Measurements from ENCODE around the gene SCARF2.
"Not testable (repeated sequence)": the region's sequence is repeated elsewhere in the genome, so short reads cannot be mapped to it uniquely, and the experiment has no call there.

SCARF2 gene

GRCh38 chr22:20413217-20414058, 24.2 kb downstream of the SCARF2 start:
- H3K9me3 Mint-ChIP-seq: no peaks in the 10 kb centered on the region
- H3K4me3 Mint-ChIP-seq: no peak overlapping the region
- TF ChIP-seq CTCF (IDR thresholded peaks at IDR 0.05; ENCODE audit: unreplicated experiment in 3 of 3): no peak
- H3K4me1 Mint-ChIP-seq: peaks cover 9% of the 10 kb centered on the region
- H3K27ac Mint-ChIP-seq: no peak overlapping the region
- peaks cover 8% of the 10 kb centered on the region for H3K27me3 Mint-ChIP-seq (ENCODE audit: low read depth)
- peaks cover 8% of the 10 kb centered on the region for H3K36me3 Mint-ChIP-seq (ENCODE audit: low read depth)

GRCh38 chr22:20412474-20413216, 25.0 kb downstream of the SCARF2 start:
- Mint-ChIP-seq H3K27me3 (ENCODE audit: low read depth) (peaks cover 8% of the 10 kb centered on the region), H3K4me1 (peaks cover 9% of the 10 kb centered on the region), H3K9me3 (no peaks in the 10 kb centered on the region), H3K36me3 (ENCODE audit: low read depth) (peaks cover 15% of the 10 kb centered on the region), H3K4me3 (no peak overlapping the region), H3K27ac (peak overlapping the region in 2 of 3 experiments; percentile 20 to 36)
- TF ChIP-seq CTCF (IDR thresholded peaks at IDR 0.05; ENCODE audit: unreplicated experiment in 3 of 3): no peak

DNA sequence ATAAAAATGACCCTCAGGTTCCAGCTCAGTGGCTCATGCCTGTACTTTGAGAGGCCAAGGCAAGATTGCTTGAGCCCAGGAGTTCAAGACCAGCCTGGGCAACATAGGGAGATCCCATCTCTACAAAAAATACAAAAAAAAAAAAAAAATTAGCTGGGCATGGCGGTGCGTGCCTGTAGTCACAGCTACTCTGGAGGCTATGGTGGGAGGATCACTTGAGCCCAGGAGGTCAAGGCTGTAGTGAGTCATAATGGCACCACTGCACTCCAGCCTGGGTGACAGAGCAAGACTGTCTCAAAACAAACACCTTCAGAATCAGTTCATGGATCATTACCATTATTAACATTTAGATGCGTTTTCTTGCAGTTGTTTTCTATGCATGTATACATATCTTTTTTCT, 28.2 kb downstream of the SCARF2 start:
- H3K27me3 Mint-ChIP-seq (ENCODE audit: low read depth); H3K27ac Mint-ChIP-seq; H3K4me1 Mint-ChIP-seq; H3K9me3 Mint-ChIP-seq; H3K4me3 Mint-ChIP-seq: not testable (repeated sequence)
- H3K36me3 Mint-ChIP-seq (ENCODE audit: low read depth): peaks cover 34% of the 10 kb centered on the region

DNA sequence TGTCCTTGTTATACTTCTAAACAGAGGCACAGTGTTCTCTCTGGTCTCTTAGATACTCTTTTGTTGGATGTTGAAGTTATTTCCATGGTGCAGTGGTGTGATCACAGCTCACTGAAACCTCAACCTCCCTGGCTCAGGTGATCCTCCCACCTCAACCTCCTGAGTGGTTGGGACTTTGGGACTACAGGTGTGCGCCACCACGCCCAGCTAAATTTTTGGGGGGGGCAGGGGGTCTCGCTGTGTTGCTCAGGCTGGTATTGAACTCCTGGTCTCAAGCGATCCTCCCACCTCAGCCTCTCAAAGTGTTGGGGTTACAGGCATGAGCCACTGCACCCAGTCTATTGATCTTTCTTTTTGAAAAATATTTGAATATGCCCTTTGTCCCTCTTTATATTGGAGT, 28.7 kb downstream of the SCARF2 start:
- peaks cover 9% of the 10 kb centered on the region for H3K4me1 Mint-ChIP-seq
- TF ChIP-seq CTCF (IDR thresholded peaks at IDR 0.05; ENCODE audit: unreplicated experiment in 3 of 3): no peak
- H3K36me3 Mint-ChIP-seq (ENCODE audit: low read depth): peaks cover 37% of the 10 kb centered on the region
- H3K9me3 Mint-ChIP-seq: no peaks in the 10 kb centered on the region
- no peak overlapping the region for H3K4me3 Mint-ChIP-seq
- no peak overlapping the region for H3K27ac Mint-ChIP-seq
- H3K27me3 Mint-ChIP-seq (ENCODE audit: low read depth): peaks cover 3% of the 10 kb centered on the region

- H3K27me3 Mint-ChIP-seq (ENCODE audit: low read depth): no peaks in the 10 kb centered on the region
- no peaks in the 10 kb centered on the region for H3K9me3 Mint-ChIP-seq
- no peak overlapping the region for H3K27ac Mint-ChIP-seq
- TF ChIP-seq CTCF (IDR thresholded peaks at IDR 0.05; ENCODE audit: unreplicated experiment in 3 of 3): no peak
- peaks cover 48% of the 10 kb centered on the region for H3K36me3 Mint-ChIP-seq (ENCODE audit: low read depth)
- peaks cover 8% of the 10 kb centered on the region for H3K4me1 Mint-ChIP-seq
- no peak overlapping the region for H3K4me3 Mint-ChIP-seq
Observed at GRCh38 chr22:20407829-20408228, 29.8 kb downstream of the SCARF2 start.

DNA sequence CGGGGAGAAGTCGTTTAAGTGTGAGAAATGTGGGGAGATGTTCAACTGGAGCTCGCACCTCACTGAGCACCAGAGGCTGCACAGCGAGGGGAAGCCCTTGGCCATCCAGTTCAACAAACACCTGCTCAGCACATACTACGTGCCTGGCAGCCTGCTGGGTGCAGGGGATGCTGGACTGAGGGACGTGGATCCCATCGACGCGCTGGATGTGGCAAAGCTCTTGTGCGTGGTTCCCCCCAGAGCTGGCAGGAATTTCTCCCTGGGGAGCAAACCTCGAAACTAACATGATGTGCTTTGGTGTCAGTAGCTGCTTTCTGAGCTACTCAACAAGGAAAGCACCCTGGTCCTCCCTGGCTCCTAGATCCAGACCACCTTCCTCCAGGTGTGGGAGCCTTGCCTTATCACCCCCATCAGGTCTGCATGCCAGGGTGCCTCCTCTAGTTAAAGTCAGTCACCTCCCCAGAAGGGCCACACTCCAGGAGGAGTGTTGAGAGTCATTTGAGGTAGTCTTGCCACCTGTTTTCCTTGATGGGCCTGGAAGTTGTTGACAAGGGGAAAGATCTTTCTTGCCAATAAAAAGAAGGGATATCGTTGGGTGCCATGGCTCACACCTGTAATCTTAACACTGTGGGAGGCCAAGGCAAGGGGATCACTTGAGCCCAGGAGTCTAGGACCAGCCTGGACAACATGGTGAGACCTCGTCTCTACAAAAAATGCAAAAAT, 30.8 kb downstream of the SCARF2 start:
- H3K27ac Mint-ChIP-seq: no peak overlapping the region
- peaks cover 49% of the 10 kb centered on the region for H3K36me3 Mint-ChIP-seq (ENCODE audit: low read depth)
- no peak for TF ChIP-seq CTCF (IDR thresholded peaks at IDR 0.05; ENCODE audit: unreplicated experiment in 3 of 3)
- H3K27me3 Mint-ChIP-seq (ENCODE audit: low read depth): no peaks in the 10 kb centered on the region
- no peaks in the 10 kb centered on the region for H3K9me3 Mint-ChIP-seq
- H3K4me3 Mint-ChIP-seq: no peak overlapping the region
- H3K4me1 Mint-ChIP-seq: no peaks in the 10 kb centered on the region
